Osteocyte (in vitro differentiated cells): ENCODE measurements around the gene DNAJC5. TPM values are rescaled to one million over a fixed set of nuclear protein-coding genes. Genes with fewer than 3 reads are reported as not detected.

Experiments used
- DNase-seq: peaks from one replicate; pipeline ENCODE4 v3.0.0; 2021; ENCODE audit warnings: mixed read lengths; ENCODE audit not compliant: unreplicated experiment; ENCODE audit errors: extremely low spot score
- H3K27ac Mint-ChIP-seq: one replicate; pipeline ENCODE4 v1.8.0; 2021; ENCODE audit warnings: mild to moderate bottlenecking, mixed read lengths; ENCODE audit not compliant: unreplicated experiment
- H3K27me3 Mint-ChIP-seq: one replicate; pipeline ENCODE4 v1.8.0; 2021; ENCODE audit warnings: mixed read lengths; ENCODE audit not compliant: unreplicated experiment
- H3K36me3 Mint-ChIP-seq: one replicate; pipeline ENCODE4 v1.8.0; 2021; ENCODE audit warnings: mixed read lengths; ENCODE audit not compliant: unreplicated experiment
- H3K4me1 Mint-ChIP-seq: one replicate; pipeline ENCODE4 v1.8.0; 2021; ENCODE audit warnings: mixed read lengths; ENCODE audit not compliant: unreplicated experiment
- H3K4me3 Mint-ChIP-seq: one replicate; pipeline ENCODE4 v1.8.0; 2021; ENCODE audit warnings: mild to moderate bottlenecking, moderate library complexity, mixed read lengths; ENCODE audit not compliant: unreplicated experiment
- H3K9me3 Mint-ChIP-seq: one replicate; pipeline ENCODE4 v1.8.0; 2021; ENCODE audit warnings: mixed read lengths; ENCODE audit not compliant: unreplicated experiment
- CTCF ChIP-seq: fragments of 200-600 bp; sonication (generic); IDR thresholded peaks from 2 replicates; pipeline ENCODE4 v1.5.0; 2021; ENCODE audit warnings: antibody characterized with exemption, mild to moderate bottlenecking, moderate library complexity
- total RNA-seq: library from RNA; stranded (reverse); gene quantifications from 2 replicates; pipeline ENCODE4 v1.2.1, GENCODE V29; 2021

Gene DNAJC5
- total RNA-seq, 1 donor from 2014 or later = 41.2 TPM

DNA sequence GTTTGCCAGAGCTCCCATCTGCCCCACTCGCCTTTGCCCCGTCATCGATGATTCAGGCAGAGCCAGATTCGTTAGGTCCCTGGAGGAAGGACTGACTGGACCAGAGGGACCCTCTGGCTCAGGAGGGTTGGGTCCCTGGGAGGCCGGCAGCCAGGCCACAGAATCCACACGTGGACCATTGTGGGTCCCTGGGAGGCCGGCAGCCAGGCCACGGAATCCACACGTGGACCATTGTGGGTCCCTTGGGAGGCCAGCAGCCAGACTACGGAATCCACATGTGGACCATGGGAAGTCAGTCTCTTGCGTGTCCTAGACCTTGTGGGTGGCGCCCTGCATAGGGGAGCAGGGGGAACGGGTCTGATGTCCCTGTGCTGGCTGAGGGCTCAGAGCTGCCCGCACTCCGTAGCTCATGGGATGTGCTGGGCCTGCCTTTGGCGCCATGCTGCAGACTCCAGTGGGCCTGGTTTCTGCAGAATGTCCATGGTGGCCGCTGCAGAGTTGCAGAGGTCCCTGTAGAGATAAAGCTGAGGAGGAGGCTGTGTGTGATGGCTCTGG lies 37.8 kb downstream of the DNAJC5 start:
- TF ChIP-seq CTCF = no peak
- Mint-ChIP-seq H3K27me3 (no peaks in the 10 kb centered on the region), H3K9me3 (no peaks in the 10 kb centered on the region), H3K4me3 (no peak overlapping the region), H3K36me3 (peaks cover 42% of the 10 kb centered on the region), H3K4me1 (no peaks in the 10 kb centered on the region), H3K27ac (no peak overlapping the region)
- no peak for DNase-seq

DNA sequence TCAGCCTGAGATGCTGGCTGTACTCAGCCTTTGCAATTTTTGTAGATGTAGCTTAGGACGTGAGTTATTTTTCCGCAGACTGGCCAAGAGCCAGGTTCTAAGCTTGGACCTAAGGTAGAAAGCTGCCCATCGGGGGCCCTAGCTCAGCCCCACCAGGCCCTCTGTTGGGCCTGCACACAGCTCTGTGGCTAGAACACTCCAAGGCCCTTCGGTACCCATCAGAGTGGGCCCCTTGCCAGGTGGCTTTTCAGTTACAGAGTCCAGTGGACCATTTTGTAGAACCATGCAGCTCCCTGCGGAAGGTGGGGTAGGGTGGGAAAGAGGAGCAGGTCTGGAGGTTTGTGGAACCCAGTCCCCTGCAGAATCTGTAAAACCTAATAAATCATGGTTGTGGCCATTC lies 38.7 kb downstream of the DNAJC5 start:
- no peak for DNase-seq

DNA sequence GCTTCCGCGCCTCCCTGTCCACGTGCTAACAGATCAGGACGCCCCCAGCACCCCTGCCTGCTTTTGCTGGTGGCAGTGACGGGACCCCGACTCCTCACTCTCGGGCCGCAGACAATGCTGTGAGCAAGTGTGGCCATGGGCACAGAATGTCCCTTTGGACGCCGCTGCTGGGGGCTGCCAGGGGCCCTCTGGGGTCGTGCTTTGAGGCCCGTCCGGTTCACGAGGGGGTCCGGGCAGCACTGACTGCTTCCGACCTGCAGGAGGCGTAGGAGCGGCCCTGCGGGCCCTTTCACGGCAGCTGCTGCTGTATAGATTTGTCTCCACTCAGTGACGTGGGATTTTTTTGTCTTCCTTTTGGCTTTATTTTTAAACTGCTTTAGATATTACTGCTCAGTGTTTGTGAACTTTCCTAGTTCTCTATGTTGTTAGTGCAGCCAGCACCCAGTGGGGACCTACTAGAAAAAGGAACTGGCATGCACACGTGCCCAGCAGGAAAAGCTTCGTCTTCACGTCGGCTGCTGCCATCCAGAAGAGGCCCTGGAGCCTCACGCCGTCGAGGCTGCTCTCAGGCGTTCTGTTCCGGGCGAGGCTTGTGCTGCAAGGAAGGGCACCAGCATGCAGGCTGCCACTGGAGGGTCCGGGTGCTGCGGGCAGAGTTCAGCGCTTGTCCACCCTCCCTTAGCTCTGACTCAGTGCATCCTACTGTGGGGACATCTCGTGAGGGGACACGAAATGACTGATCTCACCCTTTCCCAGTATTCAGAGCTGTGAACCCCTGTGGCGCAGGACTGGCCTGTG lies 39.5 kb downstream of the DNAJC5 start:
- H3K27ac Mint-ChIP-seq = peak overlapping the region; percentile 38
- H3K9me3 Mint-ChIP-seq = no peaks in the 10 kb centered on the region
- no peak overlapping the region for H3K4me3 Mint-ChIP-seq
- no peak for DNase-seq
- peak; percentile 45 for TF ChIP-seq CTCF
- no peaks in the 10 kb centered on the region for H3K4me1 Mint-ChIP-seq
- H3K36me3 Mint-ChIP-seq = peaks cover 32% of the 10 kb centered on the region
- H3K27me3 Mint-ChIP-seq = no peaks in the 10 kb centered on the region

More for the DNA sequence above, 38.7 kb downstream of the DNAJC5 start:
- Mint-ChIP-seq H3K4me3 (no peak overlapping the region), H3K36me3 (peaks cover 38% of the 10 kb centered on the region), H3K27me3 (no peaks in the 10 kb centered on the region), H3K9me3 (no peaks in the 10 kb centered on the region), H3K4me1 (no peaks in the 10 kb centered on the region), H3K27ac (no peak overlapping the region)
- no peak for TF ChIP-seq CTCF

DNA sequence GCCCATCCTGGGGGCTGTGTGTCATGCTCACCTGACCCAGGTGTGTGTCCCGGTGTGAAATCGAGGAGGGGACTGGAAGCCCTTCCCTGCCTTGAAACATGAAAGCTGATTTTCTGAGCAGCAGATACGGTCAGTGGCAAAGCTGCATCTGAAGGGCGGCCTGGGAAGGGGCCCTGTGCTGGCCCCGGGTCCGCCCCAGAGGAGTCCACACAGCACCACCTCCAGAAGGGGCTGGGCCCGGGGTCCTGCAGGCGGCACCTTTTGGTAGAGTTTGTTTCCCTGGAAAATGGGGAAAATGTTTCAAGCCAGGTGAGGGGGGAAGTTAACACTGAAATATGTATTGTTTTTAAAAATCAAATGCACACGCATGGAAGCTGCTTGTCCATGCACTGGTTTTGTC lies 40.5 kb downstream of the DNAJC5 start:
- H3K27me3 Mint-ChIP-seq = no peaks in the 10 kb centered on the region
- H3K27ac Mint-ChIP-seq = no peak overlapping the region
- TF ChIP-seq CTCF = no peak
- no peaks in the 10 kb centered on the region for H3K4me1 Mint-ChIP-seq
- no peaks in the 10 kb centered on the region for H3K9me3 Mint-ChIP-seq
- DNase-seq = no peak
- H3K4me3 Mint-ChIP-seq = no peak overlapping the region
- H3K36me3 Mint-ChIP-seq = peaks cover 26% of the 10 kb centered on the region

- no peaks in the 10 kb centered on the region for H3K9me3 Mint-ChIP-seq
- no peaks in the 10 kb centered on the region for H3K27me3 Mint-ChIP-seq
- DNase-seq = no peak
- no peak overlapping the region for H3K4me3 Mint-ChIP-seq
- peaks cover 13% of the 10 kb centered on the region for H3K36me3 Mint-ChIP-seq
- no peak for TF ChIP-seq CTCF
- no peak overlapping the region for H3K27ac Mint-ChIP-seq
- H3K4me1 Mint-ChIP-seq = peaks cover 2% of the 10 kb centered on the region
Observed at GRCh38 chr20:63937596-63937995, 42.7 kb downstream of the DNAJC5 start.
